Effector memory CD8-positive, alpha-beta T cell (primary cell): ENCODE results near the gene FAM50A.
A peak's percentile ranks its signal among the peaks of the same experiment; 100 is the strongest.
"Not testable (repeated sequence)": the region's sequence is repeated elsewhere in the genome, so short reads cannot be mapped to it uniquely, and the experiment has no call there.

Experiments
- ATAC-seq: fragments of 150-1000 bp; cut with Tn5 transposase; replicated peaks from 2 replicates; pipeline ENCODE4 v1.10.0; 2021; ENCODE audit warnings: mild to moderate bottlenecking, moderate library complexity
- DNase-seq, 3 experiments: peaks; one replicate each; pipeline ENCODE4 v3.0.0; 2021
- H3K27ac Mint-ChIP-seq, 2 donors: one replicate each; pipeline ENCODE4 v1.8.0; 2022; ENCODE audit warnings: mild to moderate bottlenecking in 2 of 2, mixed read lengths in 2 of 2, moderate library complexity in 2 of 2
- H3K27me3 Mint-ChIP-seq, 2 donors: one replicate each; pipeline ENCODE4 v1.8.0; 2022; ENCODE audit warnings: mixed read lengths in 2 of 2
- H3K36me3 Mint-ChIP-seq: one replicate; pipeline ENCODE4 v1.8.0; 2022; ENCODE audit warnings: mild to moderate bottlenecking, moderate library complexity, mixed read lengths; ENCODE audit not compliant: insufficient read depth
- H3K4me1 Mint-ChIP-seq, 2 donors: one replicate each; pipeline ENCODE4 v1.8.0; 2022; ENCODE audit warnings: low read depth in 2 of 2, mixed read lengths in 2 of 2
- H3K4me3 Mint-ChIP-seq, 2 donors: one replicate each; pipeline ENCODE4 v1.8.0; 2022; ENCODE audit warnings: mild to moderate bottlenecking in 2 of 2, mixed read lengths in 2 of 2, moderate library complexity in 2 of 2
- H3K9me3 Mint-ChIP-seq, 2 donors: one replicate each; pipeline ENCODE4 v1.8.0; 2022; ENCODE audit warnings: mixed read lengths in 2 of 2
- total RNA-seq, 9 experiments: gene quantifications; one replicate each; lab custom pipeline; 2026; lab: John Stamatoyannopoulos, UW

FAM50A gene
- 53.6 to 76.3 (median 63.8) reads per million in 9 experiments for total RNA-seq

GRCh38 chrX:154443992-154444754 lies at the start of gene FAM50A:
Gene FAM50A (plus strand): TSS chrX:154444141. CDS start chrX:154444236, 95 bp downstream.
- peaks cover 0 to 17% of the 10 kb centered on the region in 2 donors for H3K4me1 Mint-ChIP-seq
- DNase-seq (peak; percentile 56 to 67 (median 58)), ATAC-seq (peak; percentile 73)
- H3K4me3 Mint-ChIP-seq: peak within 1 kb of the TSS; percentile 78 to 84
- no peaks in the 10 kb centered on the region for H3K9me3 Mint-ChIP-seq
- peaks cover 29% of the 10 kb centered on the region for H3K36me3 Mint-ChIP-seq
- no peaks in the 10 kb centered on the region for H3K27me3 Mint-ChIP-seq
- H3K27ac Mint-ChIP-seq: peak within 1 kb of the TSS; percentile 79 to 89

GRCh38 chrX:154396363-154396762 lies 47.6 kb upstream of the FAM50A start:
- H3K27me3 Mint-ChIP-seq, DNase-seq, H3K9me3 Mint-ChIP-seq, H3K27ac Mint-ChIP-seq, ATAC-seq: not testable (repeated sequence)
- Mint-ChIP-seq H3K36me3 (peaks cover 38% of the 10 kb centered on the region), H3K4me1 (peaks cover 12 to 20% of the 10 kb centered on the region in 2 donors), H3K4me3 (peak overlapping the region in 1 of 2 donors; percentile 99)

- H3K4me1 Mint-ChIP-seq: peaks cover 12 to 20% of the 10 kb centered on the region in 2 donors
- DNase-seq: peak in 2 of 3 experiments; percentile 37 to 39
- H3K9me3 Mint-ChIP-seq: no peaks in the 10 kb centered on the region
- peak overlapping the region; percentile 99 for H3K27ac Mint-ChIP-seq
- no peaks in the 10 kb centered on the region for H3K27me3 Mint-ChIP-seq
- H3K4me3 Mint-ChIP-seq: peak overlapping the region; percentile 98 to 99
- H3K36me3 Mint-ChIP-seq: peaks cover 46% of the 10 kb centered on the region
- peak; percentile 39 for ATAC-seq
Measured at GRCh38 chrX:154396973-154397887, 46.7 kb upstream of the FAM50A start.

GRCh38 chrX:154397888-154398667 lies 45.9 kb upstream of the FAM50A start, which contains the start of gene RPL10:
Gene RPL10 (plus strand): TSS chrX:154398377. CDS start chrX:154398520, 143 bp downstream.
- H3K4me1 Mint-ChIP-seq: peaks cover 12 to 20% of the 10 kb centered on the region in 2 donors
- peak; percentile 73 for ATAC-seq
- H3K27me3 Mint-ChIP-seq: no peaks in the 10 kb centered on the region
- H3K27ac Mint-ChIP-seq: peak within 1 kb of the TSS; percentile 99
- peaks cover 46% of the 10 kb centered on the region for H3K36me3 Mint-ChIP-seq
- H3K4me3 Mint-ChIP-seq: peak within 1 kb of the TSS; percentile 98 to 99
- DNase-seq: peak; percentile 83 to 87 (median 86)
- H3K9me3 Mint-ChIP-seq: no peaks in the 10 kb centered on the region

GRCh38 chrX:154398668-154399526 lies 45.0 kb upstream of the FAM50A start:
- Mint-ChIP-seq H3K36me3 (peaks cover 53% of the 10 kb centered on the region), H3K4me1 (peaks cover 12 to 20% of the 10 kb centered on the region in 2 donors), H3K27ac (peak overlapping the region; percentile 99), H3K4me3 (peak overlapping the region; percentile 98 to 99), H3K27me3 (no peaks in the 10 kb centered on the region), H3K9me3 (no peaks in the 10 kb centered on the region)
- DNase-seq (peak; percentile 72 to 76 (median 74)), ATAC-seq (peak; percentile 38)

- H3K4me1 Mint-ChIP-seq: peaks cover 12 to 20% of the 10 kb centered on the region in 2 donors
- peak overlapping the region; percentile 98 to 99 for H3K4me3 Mint-ChIP-seq
- no peak for ATAC-seq
- no peaks in the 10 kb centered on the region for H3K27me3 Mint-ChIP-seq
- DNase-seq: peak in 2 of 3 experiments; percentile 21 to 24
- H3K9me3 Mint-ChIP-seq: no peaks in the 10 kb centered on the region
- H3K27ac Mint-ChIP-seq: peak overlapping the region; percentile 99
- peaks cover 53% of the 10 kb centered on the region for H3K36me3 Mint-ChIP-seq
Measured at GRCh38 chrX:154399527-154400368, 44.2 kb upstream of the FAM50A start.

GRCh38 chrX:154400369-154400817 lies 43.5 kb upstream of the FAM50A start:
- DNase-seq, ATAC-seq, H3K27me3 Mint-ChIP-seq, H3K9me3 Mint-ChIP-seq: not testable (repeated sequence)
- peaks cover 53% of the 10 kb centered on the region for H3K36me3 Mint-ChIP-seq
- peak overlapping the region in 1 of 2 donors; percentile 99 for H3K4me3 Mint-ChIP-seq
- peaks cover 12 to 20% of the 10 kb centered on the region in 2 donors for H3K4me1 Mint-ChIP-seq
- H3K27ac Mint-ChIP-seq: peak overlapping the region; percentile 99

- DNase-seq (no peak), ATAC-seq (no peak)
- Mint-ChIP-seq H3K4me3 (peak overlapping the region in 1 of 2 donors; percentile 99), H3K4me1 (peaks cover 12 to 20% of the 10 kb centered on the region in 2 donors), H3K27ac (peak overlapping the region in 1 of 2 donors; percentile 99), H3K9me3 (no peaks in the 10 kb centered on the region), H3K27me3 (no peaks in the 10 kb centered on the region), H3K36me3 (peaks cover 53% of the 10 kb centered on the region)
Measured at GRCh38 chrX:154401045-154401799, 42.7 kb upstream of the FAM50A start.

- DNase-seq (no peak), ATAC-seq (no peak)
- Mint-ChIP-seq H3K27ac (peak overlapping the region in 1 of 2 donors; percentile 99), H3K4me1 (peaks cover 12 to 20% of the 10 kb centered on the region in 2 donors), H3K4me3 (peak overlapping the region in 1 of 2 donors; percentile 99), H3K9me3 (no peaks in the 10 kb centered on the region), H3K36me3 (peaks cover 59% of the 10 kb centered on the region), H3K27me3 (no peaks in the 10 kb centered on the region)
Measured at GRCh38 chrX:154401918-154402621, 41.9 kb upstream of the FAM50A start.

GRCh38 chrX:154402622-154403127 lies 41.3 kb upstream of the FAM50A start:
- Mint-ChIP-seq H3K27me3 (no peaks in the 10 kb centered on the region), H3K36me3 (peaks cover 57% of the 10 kb centered on the region), H3K4me1 (peaks cover 12 to 20% of the 10 kb centered on the region in 2 donors), H3K9me3 (no peaks in the 10 kb centered on the region), H3K27ac (no peak overlapping the region), H3K4me3 (no peak overlapping the region)
- ATAC-seq: no peak
- no peak for DNase-seq
